HG03469 (cell line): Measurements from ENCODE around the gene DTX4.
"Not testable (repeated sequence)": the region's sequence is repeated elsewhere in the genome, so short reads cannot be mapped to it uniquely, and the experiment has no call there.

Experiments
- ATAC-seq: cut with Tn5 transposase; IDR thresholded peaks from one replicate; pipeline ENCODE4 v1.9.1; 2021; ENCODE audit warnings: mild to moderate bottlenecking, moderate library complexity, moderate number of reproducible peaks; ENCODE audit not compliant: unreplicated experiment

Gene DTX4

GRCh38 chr11:59171508-59172322, at the start of gene DTX4:
TSS of gene DTX4 (plus strand) at chr11:59172132. CDS start at chr11:59172596, 464 bp downstream.
- peak; percentile 48 for ATAC-seq

- ATAC-seq, result no peak
These were observed 36.1 kb upstream of the DTX4 start for GRCh38 chr11:59135648-59136461.

GRCh38 chr11:59136551-59136950, 35.4 kb upstream of the DTX4 start:
- ATAC-seq, result not testable (repeated sequence)

- no peak for ATAC-seq
These were observed 34.7 kb upstream of the DTX4 start for GRCh38 chr11:59137190-59137589.

- no peak for ATAC-seq
These were observed 33.3 kb upstream of the DTX4 start for GRCh38 chr11:59138643-59139042.

GRCh38 chr11:59141191-59141590, 30.7 kb upstream of the DTX4 start:
- ATAC-seq, result no peak

GRCh38 chr11:59141673-59142460, 30.1 kb upstream of the DTX4 start:
- ATAC-seq, result no peak

- peak; percentile 49 for ATAC-seq
These were observed 29.1 kb upstream of the DTX4 start, which contains the start of gene FAM111A for GRCh38 chr11:59142530-59143507. TSS of gene FAM111A (plus strand) at chr11:59142856. CDS start at chr11:59148873, 6,017 bp downstream.

- no peak for ATAC-seq
These were observed 27.8 kb upstream of the DTX4 start for GRCh38 chr11:59144096-59144495.

GRCh38 chr11:59144579-59145345, 27.2 kb upstream of the DTX4 start:
- ATAC-seq, result peak; percentile 34

- no peak for ATAC-seq
These were observed 26.4 kb upstream of the DTX4 start for GRCh38 chr11:59145534-59145933.

GRCh38 chr11:59151761-59152160, 20.2 kb upstream of the DTX4 start:
- ATAC-seq, result peak; percentile 29

GRCh38 chr11:59152312-59152951, 19.5 kb upstream of the DTX4 start:
- ATAC-seq, result peak; percentile 65

GRCh38 chr11:59154610-59155009, 17.3 kb upstream of the DTX4 start:
- ATAC-seq, result no peak

- no peak for ATAC-seq
These were observed 14.5 kb upstream of the DTX4 start for GRCh38 chr11:59157433-59157832.

- ATAC-seq, result peak; percentile 64
These were observed 13.5 kb upstream of the DTX4 start for GRCh38 chr11:59158206-59159068.

GRCh38 chr11:59164028-59164427, 7.9 kb upstream of the DTX4 start:
- no peak for ATAC-seq
